GM18861 (cell line): Measurements from ENCODE around the gene ADAM15.

Source experiments
- ATAC-seq: cut with Tn5 transposase; IDR thresholded peaks from one replicate; pipeline ENCODE4 v1.9.1; 2021; ENCODE audit not compliant: unreplicated experiment

The ADAM15 gene, protein sequence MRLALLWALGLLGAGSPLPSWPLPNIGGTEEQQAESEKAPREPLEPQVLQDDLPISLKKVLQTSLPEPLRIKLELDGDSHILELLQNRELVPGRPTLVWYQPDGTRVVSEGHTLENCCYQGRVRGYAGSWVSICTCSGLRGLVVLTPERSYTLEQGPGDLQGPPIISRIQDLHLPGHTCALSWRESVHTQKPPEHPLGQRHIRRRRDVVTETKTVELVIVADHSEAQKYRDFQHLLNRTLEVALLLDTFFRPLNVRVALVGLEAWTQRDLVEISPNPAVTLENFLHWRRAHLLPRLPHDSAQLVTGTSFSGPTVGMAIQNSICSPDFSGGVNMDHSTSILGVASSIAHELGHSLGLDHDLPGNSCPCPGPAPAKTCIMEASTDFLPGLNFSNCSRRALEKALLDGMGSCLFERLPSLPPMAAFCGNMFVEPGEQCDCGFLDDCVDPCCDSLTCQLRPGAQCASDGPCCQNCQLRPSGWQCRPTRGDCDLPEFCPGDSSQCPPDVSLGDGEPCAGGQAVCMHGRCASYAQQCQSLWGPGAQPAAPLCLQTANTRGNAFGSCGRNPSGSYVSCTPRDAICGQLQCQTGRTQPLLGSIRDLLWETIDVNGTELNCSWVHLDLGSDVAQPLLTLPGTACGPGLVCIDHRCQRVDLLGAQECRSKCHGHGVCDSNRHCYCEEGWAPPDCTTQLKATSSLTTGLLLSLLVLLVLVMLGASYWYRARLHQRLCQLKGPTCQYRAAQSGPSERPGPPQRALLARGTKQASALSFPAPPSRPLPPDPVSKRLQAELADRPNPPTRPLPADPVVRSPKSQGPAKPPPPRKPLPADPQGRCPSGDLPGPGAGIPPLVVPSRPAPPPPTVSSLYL

GRCh38 chr1:155050560-155051341 lies at the start of gene ADAM15:
ADAM15 (plus strand) TSS chr1:155051316; CDS start chr1:155051387, 71 bp downstream.
- peak; percentile 42 for ATAC-seq

DNA sequence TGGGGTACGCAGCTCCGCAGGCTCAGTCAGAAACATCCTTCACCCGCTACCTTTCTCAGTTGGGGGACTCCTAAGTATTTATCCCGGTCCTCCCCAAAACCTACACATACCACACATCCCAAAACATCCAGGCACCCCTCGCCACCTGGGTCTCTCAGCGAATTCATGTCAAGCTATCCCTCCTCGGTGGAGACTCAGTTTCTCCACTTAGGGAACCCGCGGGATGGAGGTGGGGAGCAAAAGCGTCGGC lies 49.8 kb upstream of the ADAM15 start:
- ATAC-seq, result no peak

DNA sequence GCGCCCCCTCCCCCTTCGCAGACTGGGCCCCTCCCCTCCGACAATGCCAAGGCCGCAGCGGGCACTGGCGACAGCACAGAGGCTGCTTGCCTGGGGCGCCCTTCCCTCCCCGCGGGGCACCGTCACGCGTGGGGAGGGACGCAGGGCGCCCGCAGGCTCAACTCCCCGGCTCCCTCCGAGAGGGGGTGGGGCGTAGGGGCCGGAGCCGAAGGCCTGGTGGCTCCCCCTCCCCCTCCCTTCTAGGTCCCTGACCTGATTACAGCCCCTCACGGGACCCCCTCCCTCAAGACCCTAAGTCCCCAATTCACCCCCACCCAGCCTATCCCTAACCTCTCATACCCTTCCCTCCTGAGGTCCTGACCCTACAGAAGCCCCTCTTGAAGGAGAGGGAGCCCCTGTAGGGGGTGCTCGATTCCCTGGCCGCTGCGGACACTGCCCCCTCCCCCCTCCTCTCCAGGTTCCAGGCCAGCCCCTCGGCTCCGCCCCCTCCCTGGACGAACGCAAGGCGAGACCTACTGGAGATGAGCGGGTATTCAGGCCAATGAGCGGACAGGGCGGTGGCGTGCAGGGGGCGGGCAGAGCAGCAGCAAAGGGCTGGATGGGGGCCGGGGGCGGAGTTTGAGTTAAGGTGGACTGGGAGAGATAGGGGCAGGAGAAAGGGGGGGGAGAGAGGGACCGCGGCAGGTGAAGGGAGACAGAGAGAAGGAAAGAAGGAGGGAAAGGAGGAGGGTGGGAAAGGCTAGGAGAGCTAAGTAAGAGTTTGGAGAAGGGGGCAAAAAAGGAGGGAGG lies 49.2 kb upstream of the ADAM15 start:
- ATAC-seq, result peak; percentile 40

DNA sequence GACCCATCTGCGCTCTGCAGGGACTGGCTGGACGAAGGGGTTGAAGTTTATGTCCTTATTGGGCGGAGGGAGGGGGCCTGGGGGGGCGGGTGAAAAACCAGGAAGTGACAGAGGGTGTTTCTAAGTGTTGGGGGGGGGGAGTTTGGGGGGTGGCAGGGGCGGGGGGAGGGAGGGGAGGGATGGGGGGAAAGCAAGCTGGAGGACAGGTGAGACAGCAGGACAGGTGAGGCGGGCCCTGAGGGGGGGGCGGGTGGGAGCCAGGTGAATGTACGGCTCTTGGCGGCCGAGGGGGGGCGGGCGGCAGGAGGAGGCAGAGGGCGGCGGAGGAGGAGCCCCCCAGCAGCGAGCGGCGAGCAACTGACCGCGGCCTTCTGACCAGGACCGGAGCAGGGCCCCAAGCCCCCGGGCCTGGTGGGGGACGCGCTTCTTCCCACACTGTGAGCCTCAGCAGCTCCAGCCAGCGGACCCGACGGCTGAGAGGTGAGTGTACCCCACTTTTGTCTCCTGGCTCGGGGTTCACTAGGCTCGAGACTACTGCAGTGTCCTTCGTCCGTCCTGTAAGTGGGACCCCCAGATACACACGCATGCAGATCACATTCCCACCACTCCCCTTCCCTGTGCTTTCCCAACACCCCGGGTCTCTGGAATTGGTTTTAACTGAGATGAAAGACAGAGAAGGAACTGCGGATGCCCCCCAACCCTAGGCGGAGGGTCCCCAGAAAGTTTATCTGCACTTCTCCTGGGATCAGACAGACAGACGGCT lies 48.5 kb upstream of the ADAM15 start, which contains the start of gene ZBTB7B:
Gene ZBTB7B (plus strand): TSS at position 339 of the 763 bp plus-strand sequence. CDS start 11,859 bp downstream, outside the sequence.
- no peak for ATAC-seq

DNA sequence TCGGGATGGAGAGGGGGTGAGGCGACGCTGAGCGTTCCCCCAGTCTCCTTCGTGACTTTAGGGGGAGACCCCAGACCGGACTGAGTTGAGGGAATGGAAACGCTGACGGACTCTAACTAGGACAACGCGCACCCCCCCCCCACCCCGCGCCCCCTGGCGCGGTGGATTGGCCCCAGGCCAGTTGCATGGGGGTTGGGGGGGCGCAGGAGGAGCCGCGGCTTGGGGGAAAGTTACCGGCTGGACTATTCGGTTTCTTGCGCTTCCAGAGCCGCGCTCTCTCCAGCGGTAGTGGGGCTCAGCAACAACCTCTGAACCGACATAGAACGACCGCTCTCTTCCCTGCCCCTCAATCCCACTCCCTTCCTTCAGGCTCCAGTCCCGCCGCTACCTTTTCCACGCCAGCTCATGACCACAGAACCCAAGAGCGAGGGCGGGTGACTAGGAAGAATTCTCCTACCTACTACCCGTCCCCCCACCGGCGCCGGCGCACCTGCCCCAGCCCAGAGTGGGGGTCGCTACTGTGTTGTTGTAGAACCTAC lies 47.8 kb upstream of the ADAM15 start:
- ATAC-seq, result no peak

GRCh38 chr1:155003766-155004351 lies 47.3 kb upstream of the ADAM15 start:
- no peak for ATAC-seq

DNA sequence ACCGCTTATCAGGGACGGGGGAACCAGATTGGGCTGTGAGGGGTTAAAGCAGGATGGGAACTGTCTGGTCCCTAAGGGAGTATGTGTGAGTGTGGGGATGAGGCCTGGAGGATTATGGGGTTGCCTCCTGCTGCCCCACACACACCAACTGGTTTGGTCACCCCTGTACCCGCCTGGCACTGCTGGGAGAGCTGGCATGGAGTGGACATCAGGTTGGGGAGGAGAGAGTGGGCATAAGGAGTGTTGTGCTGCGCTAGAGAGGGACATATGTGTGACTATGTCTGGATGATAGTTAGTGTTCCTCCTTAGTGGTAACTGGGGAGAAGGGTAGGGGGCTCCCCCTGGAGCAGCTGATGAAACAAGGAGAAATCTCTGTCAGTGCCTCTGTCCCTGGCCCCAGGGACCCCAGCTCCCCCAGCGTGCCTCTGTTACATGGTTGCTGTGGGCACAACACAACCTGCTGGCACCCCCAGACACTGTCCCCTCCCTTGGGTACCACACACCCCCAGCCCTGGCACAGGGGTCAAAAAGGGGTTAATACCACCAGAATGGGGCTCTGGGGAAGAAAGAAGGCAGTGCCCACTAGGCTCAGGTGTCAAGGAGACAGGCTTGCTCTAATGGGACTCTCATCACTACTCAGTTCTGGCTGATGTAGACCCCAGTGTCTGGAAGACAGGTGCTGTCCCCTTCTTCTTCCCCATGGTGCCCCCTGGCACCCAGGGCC lies 46.6 kb upstream of the ADAM15 start:
- ATAC-seq, result no peak

DNA sequence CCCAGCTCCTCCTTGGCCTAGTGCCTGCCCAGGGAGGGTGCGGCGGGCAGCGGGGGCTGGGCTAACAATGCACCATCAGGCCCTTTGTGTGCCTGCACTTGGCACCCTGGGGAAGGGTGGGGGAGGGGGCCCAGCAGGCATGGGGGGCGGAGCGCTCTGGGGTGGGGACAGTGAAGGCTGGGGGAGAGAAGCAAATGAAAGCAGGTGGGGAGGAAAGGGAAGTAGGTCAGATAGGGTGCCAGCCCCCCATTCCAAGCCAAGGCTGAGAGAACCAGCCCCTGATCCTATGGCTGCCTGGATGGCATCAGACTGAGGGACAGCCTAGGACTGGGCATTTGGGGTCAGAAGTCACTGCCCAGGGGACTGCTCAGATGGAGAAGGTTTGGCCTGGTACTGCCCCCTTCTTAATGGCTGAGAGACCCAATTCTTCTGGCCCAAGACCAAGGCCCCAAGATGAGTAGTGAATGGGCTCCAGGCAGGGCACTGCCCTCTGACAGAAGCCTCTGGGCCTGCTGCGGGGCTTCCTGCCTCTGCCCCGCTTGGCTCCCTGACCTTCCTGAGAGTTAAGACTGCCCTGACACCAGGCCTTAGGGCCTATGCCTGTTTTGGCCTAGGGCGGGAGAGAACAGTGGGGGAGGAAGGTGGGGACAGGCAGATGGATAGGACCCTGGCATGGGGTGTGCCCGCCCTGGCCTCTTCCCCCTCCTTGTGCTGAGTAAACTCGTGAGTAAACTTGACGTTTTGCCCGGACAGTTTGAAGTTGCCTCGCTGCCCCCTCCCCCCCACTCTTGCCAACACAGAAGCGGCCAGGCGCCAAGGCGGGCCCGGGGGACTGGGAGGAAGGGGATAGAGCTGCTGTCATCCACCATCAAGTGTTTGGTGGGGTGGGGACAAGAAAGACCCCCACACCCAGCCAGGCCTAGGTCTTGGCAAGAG lies 45.8 kb upstream of the ADAM15 start:
- no peak for ATAC-seq

- no peak for ATAC-seq
Observed at GRCh38 chr1:155006601-155007101, 44.5 kb upstream of the ADAM15 start.

GRCh38 chr1:155007251-155007828 lies 43.8 kb upstream of the ADAM15 start:
- no peak for ATAC-seq

DNA sequence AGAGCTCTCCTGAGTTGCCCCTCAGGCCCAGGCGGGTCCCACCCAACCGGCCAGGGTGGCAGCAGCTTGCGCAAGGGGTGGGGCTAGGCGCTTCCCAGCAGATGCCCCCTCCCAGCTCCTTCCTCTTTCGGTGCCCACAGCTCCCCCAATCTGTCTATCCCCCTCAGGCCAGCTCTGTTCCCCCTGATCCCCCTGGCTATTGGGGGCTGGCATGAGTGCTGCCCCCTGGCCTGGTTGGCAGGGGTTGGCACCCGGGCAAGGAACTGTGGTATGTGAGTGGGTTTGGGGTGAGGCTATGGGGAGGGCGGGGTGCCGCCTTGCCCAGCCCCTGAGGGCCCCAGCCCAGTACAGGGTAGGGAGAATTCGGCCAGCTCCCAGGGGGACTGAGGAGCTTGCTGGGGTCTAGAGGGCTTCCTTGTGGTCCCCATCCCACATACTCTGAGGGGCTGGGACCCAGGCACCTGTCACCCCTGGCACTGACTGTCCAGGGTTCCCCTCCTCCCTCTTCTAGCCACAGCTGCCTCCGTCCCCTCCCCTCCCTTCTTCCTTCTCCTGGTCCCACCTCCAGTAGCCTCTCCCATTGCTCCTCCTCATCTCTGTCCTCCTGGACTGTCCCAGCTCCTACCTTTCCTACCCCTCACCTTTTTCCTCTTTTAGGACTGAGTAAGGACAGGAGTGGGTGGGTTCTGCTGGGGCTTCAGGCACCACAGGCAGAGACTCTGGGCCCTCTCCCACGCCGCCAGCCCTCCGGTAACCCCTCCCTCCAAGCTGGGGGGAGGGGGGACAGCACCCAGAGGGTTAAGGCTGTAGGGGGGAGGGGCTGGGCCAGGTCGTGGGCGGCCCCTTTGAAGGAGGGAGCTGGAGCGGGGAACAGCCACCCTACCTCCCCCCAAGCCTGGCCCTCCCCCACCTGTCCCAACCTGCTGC lies 42.8 kb upstream of the ADAM15 start:
- ATAC-seq, result no peak

DNA sequence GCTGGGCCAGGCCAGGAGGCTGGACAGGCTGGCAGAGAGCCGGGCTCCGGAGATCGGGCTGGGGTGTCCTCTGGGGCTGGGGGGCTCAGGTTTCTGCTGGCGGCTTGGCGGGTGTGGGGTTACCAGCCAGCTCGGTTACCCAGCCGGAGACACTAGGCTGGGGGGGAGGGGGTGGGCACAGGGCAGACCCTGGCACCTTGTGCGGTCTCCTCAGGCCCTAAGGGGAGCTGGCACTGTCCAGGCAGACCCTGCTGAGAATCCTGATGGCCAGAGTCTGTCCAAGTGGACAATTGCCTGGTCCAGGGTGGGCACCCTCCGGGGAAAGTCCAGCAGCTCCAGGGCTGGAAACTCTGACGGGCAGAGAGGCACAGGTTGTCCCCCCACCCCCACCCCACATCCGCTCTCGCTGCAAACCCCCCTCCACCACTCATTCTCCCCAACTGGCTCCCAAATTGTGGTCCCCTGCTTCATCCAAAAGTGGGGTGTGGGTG lies 41.9 kb upstream of the ADAM15 start:
- ATAC-seq, result no peak

GRCh38 chr1:155009742-155010141 lies 41.4 kb upstream of the ADAM15 start:
- no peak for ATAC-seq

DNA sequence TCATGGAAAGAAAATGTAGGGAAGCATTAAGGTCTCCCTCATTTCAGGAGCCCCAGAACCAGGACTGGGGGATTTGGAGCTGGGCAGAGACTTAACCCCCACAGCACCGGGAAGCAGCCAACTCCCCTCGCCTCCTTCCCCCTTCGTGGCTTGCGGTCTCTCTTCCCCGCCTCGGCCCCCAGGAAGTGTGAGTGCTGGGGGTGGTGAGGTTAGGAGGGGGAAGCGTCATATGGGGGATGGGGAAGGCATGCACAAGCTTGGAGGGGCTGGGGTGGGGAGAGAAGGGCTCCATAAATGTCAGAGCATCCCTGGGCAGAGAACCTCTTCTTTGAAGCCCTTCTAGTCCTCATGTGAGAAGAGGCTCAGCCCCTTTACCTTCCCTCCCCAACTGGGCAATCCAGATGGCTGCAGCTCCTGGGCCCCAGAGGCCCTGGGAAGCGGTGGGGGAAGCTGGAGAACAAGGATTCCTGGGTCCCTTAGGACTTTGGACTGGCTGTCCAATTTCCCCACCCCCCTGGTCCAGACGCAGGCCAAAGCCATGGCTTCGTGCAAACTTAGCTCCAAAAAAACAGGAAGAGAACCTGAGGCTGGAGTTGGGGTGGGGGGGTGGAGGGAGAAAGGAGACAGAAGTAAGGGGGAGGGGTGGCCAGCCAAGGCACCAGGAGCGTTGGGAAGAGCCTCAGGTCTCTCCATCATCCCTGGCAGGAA lies 40.8 kb upstream of the ADAM15 start:
- ATAC-seq, result no peak

DNA sequence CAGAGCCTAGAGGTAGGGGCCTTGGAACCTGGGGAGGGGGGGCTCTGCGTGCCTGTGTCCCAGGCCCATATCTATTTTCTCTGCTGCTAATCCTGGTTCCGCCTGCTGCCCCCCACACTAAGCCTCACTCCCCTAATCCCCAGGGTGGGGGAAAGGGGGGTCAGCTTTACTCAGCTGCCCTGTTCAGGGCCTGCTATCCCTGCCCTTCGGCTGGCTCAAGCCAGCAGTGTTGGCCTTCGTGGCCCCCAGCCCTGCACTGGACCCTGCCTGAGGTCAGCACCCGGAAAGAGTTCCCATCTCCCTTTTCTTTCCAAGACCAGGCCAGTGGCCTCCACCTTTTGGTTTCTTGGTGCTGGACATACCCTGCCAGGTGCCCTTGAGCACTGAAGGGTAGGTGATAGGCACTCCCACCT lies 40.1 kb upstream of the ADAM15 start:
- ATAC-seq, result no peak
